Measurements from ENCODE around the gene HOXB5. TPM values are rescaled to one million over a fixed set of nuclear protein-coding genes. Genes with fewer than 3 reads are reported as not detected.

The HOXB5 gene
- total RNA-seq, 2 experiments from 2014 or later = not detected

DNA sequence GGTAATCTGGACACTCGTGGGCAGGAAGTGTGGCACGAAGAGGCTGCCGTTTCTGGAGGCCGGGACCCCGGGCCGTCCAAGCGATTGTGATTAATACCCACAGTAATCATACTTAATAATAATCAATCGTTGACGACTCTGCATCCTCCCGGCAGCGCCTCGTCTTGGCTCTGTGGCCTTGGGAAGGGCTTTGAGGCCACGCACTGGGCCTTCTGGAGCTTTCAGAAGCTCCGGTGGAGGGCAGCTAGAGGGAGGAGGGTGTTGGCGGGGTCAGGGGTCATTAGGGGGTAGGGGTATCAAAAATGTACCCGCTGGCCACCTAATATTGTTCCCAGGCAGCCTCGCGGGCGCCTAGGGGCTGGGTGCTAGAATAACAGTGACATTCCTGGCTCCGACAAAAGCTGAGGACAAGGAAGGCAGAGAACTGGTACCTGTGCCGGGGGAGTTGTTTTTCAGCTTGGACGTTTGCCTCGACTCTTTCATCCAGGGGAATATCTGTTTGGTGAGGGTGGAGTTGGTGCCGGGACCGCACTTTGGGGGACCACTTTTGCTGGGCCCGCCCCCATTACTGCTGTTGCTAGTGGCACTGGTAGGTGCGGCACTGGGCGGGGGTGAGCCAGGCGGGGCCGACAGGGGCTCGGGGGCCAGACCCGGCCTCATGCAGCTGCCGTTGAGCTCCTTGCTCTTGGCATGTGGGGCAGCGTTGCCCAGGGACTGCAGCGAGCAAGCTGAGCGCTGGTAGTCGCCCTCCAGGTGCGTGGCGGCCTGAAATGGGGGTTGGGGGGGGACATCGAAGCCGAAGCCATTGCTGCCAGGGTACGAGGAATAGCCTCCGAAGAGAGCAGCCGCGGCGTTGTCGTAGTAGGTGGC, 41.7 kb downstream of the HOXB5 start:
- Histone ChIP-seq H3K4me1 (ENCODE audit: insufficient read depth, low read length) (peaks cover 26% of the 10 kb centered on the region), H3K27me3 (ENCODE audit: control insufficient read depth in 1 of 2, insufficient read depth in 2 of 2, low read length in 2 of 2) (peaks cover 0 to 6% of the 10 kb centered on the region in 2 experiments), H3K36me3 (ENCODE audit: insufficient read depth, low read length) (peaks cover 2% of the 10 kb centered on the region), H3K9me3 (ENCODE audit: control insufficient read depth in 1 of 2, insufficient read depth in 1 of 2, low read length in 2 of 2) (no peaks in the 10 kb centered on the region), H3K27ac (ENCODE audit: low read depth in 1 of 2, low read length in 2 of 2) (no peak overlapping the region), H3K4me3 (ENCODE audit: low read length) (no peak overlapping the region)
- Mint-ChIP-seq H3K27me3 (peaks cover 55% of the 10 kb centered on the region), H3K4me1 (ENCODE audit: low read depth) (peaks cover 20% of the 10 kb centered on the region), H3K36me3 (ENCODE audit: low read depth) (no peaks in the 10 kb centered on the region), H3K9me3 (no peaks in the 10 kb centered on the region), H3K27ac (no peak overlapping the region), H3K4me3 (no peak overlapping the region)
- CTCF ChIA-PET = interaction anchor here (0.7 kb wide), 1 partner anchor 57 kb away, joined by 3 read pairs; no protein-coding TSS in a partner anchor
- POLR2A ChIA-PET = no interaction called here
- TF ChIP-seq, protein P1, sequence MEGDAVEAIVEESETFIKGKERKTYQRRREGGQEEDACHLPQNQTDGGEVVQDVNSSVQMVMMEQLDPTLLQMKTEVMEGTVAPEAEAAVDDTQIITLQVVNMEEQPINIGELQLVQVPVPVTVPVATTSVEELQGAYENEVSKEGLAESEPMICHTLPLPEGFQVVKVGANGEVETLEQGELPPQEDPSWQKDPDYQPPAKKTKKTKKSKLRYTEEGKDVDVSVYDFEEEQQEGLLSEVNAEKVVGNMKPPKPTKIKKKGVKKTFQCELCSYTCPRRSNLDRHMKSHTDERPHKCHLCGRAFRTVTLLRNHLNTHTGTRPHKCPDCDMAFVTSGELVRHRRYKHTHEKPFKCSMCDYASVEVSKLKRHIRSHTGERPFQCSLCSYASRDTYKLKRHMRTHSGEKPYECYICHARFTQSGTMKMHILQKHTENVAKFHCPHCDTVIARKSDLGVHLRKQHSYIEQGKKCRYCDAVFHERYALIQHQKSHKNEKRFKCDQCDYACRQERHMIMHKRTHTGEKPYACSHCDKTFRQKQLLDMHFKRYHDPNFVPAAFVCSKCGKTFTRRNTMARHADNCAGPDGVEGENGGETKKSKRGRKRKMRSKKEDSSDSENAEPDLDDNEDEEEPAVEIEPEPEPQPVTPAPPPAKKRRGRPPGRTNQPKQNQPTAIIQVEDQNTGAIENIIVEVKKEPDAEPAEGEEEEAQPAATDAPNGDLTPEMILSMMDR (IDR thresholded peaks at IDR 0.05) = no peak
- DNase-seq (no peak), ATAC-seq (ENCODE audit: poor library complexity) (no peak)
- intact Hi-C loops (cut with DNase I, micrococcal nuclease) = no loop called here

DNA sequence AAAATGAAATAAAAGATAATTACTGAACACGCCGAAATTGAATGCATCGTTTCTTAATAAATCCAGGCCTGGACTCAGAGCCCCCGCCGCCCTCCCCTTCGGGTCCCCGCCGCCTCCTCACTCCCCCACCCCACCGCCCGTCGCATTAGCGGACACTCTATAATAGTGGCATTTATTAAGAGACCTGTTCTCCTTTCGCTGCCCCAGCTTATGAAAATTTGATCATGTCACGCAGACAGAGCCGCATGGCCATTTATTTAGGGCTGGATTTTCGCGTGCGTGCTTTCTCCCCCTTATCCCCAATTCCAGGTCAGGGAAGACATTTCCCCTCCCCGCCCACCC, 42.4 kb downstream of the HOXB5 start:
- Histone ChIP-seq H3K27ac (ENCODE audit: low read depth in 1 of 2, low read length in 2 of 2) (no peak overlapping the region), H3K9me3 (ENCODE audit: control insufficient read depth in 1 of 2, insufficient read depth in 1 of 2, low read length in 2 of 2) (no peaks in the 10 kb centered on the region), H3K36me3 (ENCODE audit: insufficient read depth, low read length) (peaks cover 2% of the 10 kb centered on the region), H3K27me3 (ENCODE audit: control insufficient read depth in 1 of 2, insufficient read depth in 2 of 2, low read length in 2 of 2) (peaks cover 0 to 6% of the 10 kb centered on the region in 2 experiments), H3K4me1 (ENCODE audit: insufficient read depth, low read length) (peaks cover 32% of the 10 kb centered on the region), H3K4me3 (ENCODE audit: low read length) (no peak overlapping the region)
- ATAC-seq (ENCODE audit: poor library complexity) (no peak), DNase-seq (no peak)
- H3K4me1 Mint-ChIP-seq (ENCODE audit: low read depth) = peaks cover 20% of the 10 kb centered on the region
- ChIA-PET CTCF (no interaction called here), POLR2A (no interaction called here)
- H3K9me3 Mint-ChIP-seq = no peaks in the 10 kb centered on the region
- H3K36me3 Mint-ChIP-seq (ENCODE audit: low read depth) = no peaks in the 10 kb centered on the region
- TF ChIP-seq, protein P1 (IDR thresholded peaks at IDR 0.05) = no peak
- intact Hi-C loops (cut with DNase I, micrococcal nuclease) = no loop called here
- H3K4me3 Mint-ChIP-seq = no peak overlapping the region
- H3K27me3 Mint-ChIP-seq = peaks cover 55% of the 10 kb centered on the region
- no peak overlapping the region for H3K27ac Mint-ChIP-seq

DNA sequence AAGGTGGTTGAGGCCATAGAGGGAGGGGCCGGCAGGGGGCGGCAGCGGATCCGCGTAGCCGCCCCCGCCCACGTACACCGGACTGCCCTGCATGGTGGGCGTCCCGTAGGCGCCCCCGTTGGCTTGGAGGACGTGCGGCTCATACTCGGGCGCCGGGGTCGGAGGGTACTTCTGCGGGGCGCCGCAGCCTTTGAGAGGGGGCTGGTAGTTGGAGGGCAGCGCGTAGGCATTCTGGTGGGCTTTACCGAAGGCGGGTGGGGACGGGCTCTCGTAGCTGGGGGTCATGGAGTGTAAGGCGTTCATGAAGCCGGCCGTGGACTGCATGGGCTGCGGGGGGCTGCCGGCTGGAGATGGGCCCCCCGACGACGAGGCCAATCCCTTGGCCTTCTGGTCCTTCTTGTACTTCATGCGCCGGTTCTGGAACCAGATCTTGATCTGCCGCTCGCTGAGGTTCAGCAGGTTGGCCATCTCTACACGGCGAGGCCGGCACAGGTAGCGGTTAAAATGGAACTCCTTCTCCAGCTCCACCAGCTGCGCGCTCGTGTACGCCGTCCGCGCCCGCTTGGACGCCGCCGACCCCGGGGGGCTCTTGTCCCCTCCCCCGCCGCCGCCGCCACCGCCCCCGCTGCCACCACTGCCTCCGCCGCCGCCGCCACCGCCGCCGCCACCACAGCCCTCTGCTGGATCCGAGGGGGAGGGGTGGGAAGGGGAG, 42.9 kb downstream of the HOXB5 start:
- H3K36me3 Mint-ChIP-seq (ENCODE audit: low read depth) = no peaks in the 10 kb centered on the region
- ChIA-PET POLR2A (no interaction called here), CTCF (no interaction called here)
- TF ChIP-seq, protein P1 (IDR thresholded peaks at IDR 0.05) = no peak
- no peaks in the 10 kb centered on the region for H3K9me3 ChIP-seq (ENCODE audit: control insufficient read depth in 1 of 2, insufficient read depth in 1 of 2, low read length in 2 of 2)
- H3K4me1 ChIP-seq (ENCODE audit: insufficient read depth, low read length) = peaks cover 30% of the 10 kb centered on the region
- H3K36me3 ChIP-seq (ENCODE audit: insufficient read depth, low read length) = peaks cover 2% of the 10 kb centered on the region
- ATAC-seq (ENCODE audit: poor library complexity) (no peak), DNase-seq (no peak)
- intact Hi-C loops (cut with DNase I, micrococcal nuclease) = no loop called here
- no peak overlapping the region for H3K4me3 ChIP-seq (ENCODE audit: low read length)
- peaks cover 0 to under 1% of the 10 kb centered on the region in 2 experiments for H3K27me3 ChIP-seq (ENCODE audit: control insufficient read depth in 1 of 2, insufficient read depth in 2 of 2, low read length in 2 of 2)
- peaks cover 20% of the 10 kb centered on the region for H3K4me1 Mint-ChIP-seq (ENCODE audit: low read depth)
- no peak overlapping the region for H3K4me3 Mint-ChIP-seq
- H3K9me3 Mint-ChIP-seq = no peaks in the 10 kb centered on the region
- H3K27ac ChIP-seq (ENCODE audit: low read depth in 1 of 2, low read length in 2 of 2) = no peak overlapping the region
- no peak overlapping the region for H3K27ac Mint-ChIP-seq
- H3K27me3 Mint-ChIP-seq = peaks cover 54% of the 10 kb centered on the region

Measured in CD4-positive, alpha-beta T cell (primary cell).